HL-60 (cell line): ENCODE results near the gene UBTD1.

Source experiments
- CTCF ChIP-seq: IDR thresholded peaks from one replicate; pipeline ENCODE4 v1.5.1; 2011; ENCODE audit warnings: low read length, control low read depth, inconsistent platforms; ENCODE audit not compliant: insufficient read depth
- GABPA ChIP-seq: IDR thresholded peaks from 2 replicates; pipeline ENCODE4 v1.6.1; 2012; ENCODE audit warnings: low read depth
- POLR2AphosphoS5 ChIP-seq: IDR thresholded peaks from 2 replicates; pipeline ENCODE4 v1.6.1; 2012; ENCODE audit warnings: low read depth
- SPI1 ChIP-seq: IDR thresholded peaks from 2 replicates; pipeline ENCODE4 v1.6.1; 2012; ENCODE audit warnings: low read depth, mild to moderate bottlenecking, borderline replicate concordance
- TF ChIP-seq, protein P1 (sequence below): IDR thresholded peaks from 2 replicates; pipeline ENCODE4 v1.6.1; 2012; ENCODE audit warnings: low read depth; ENCODE audit not compliant: insufficient replicate concordance

GRCh38 chr10:97575127-97575668 is 76.5 kb downstream of the UBTD1 start:
- TF ChIP-seq CTCF (no peak), POLR2AphosphoS5 (no peak), GABPA (no peak), SPI1 (no peak)
- TF ChIP-seq, protein P1, sequence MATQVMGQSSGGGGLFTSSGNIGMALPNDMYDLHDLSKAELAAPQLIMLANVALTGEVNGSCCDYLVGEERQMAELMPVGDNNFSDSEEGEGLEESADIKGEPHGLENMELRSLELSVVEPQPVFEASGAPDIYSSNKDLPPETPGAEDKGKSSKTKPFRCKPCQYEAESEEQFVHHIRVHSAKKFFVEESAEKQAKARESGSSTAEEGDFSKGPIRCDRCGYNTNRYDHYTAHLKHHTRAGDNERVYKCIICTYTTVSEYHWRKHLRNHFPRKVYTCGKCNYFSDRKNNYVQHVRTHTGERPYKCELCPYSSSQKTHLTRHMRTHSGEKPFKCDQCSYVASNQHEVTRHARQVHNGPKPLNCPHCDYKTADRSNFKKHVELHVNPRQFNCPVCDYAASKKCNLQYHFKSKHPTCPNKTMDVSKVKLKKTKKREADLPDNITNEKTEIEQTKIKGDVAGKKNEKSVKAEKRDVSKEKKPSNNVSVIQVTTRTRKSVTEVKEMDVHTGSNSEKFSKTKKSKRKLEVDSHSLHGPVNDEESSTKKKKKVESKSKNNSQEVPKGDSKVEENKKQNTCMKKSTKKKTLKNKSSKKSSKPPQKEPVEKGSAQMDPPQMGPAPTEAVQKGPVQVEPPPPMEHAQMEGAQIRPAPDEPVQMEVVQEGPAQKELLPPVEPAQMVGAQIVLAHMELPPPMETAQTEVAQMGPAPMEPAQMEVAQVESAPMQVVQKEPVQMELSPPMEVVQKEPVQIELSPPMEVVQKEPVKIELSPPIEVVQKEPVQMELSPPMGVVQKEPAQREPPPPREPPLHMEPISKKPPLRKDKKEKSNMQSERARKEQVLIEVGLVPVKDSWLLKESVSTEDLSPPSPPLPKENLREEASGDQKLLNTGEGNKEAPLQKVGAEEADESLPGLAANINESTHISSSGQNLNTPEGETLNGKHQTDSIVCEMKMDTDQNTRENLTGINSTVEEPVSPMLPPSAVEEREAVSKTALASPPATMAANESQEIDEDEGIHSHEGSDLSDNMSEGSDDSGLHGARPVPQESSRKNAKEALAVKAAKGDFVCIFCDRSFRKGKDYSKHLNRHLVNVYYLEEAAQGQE: no peak
